ENCODE data around the gene ESPL1.

ESPL1 gene

GRCh38 chr12:53231671-53231920, 36.5 kb upstream of the ESPL1 start:
- DNase-seq (ENCODE audit: low read depth in 2 of 2): no peak

GRCh38 chr12:53231921-53232645, 36.0 kb upstream of the ESPL1 start, which contains the start of gene RARG:
TSS of gene RARG (minus strand) at chr12:53232209. CDS start at chr12:53227545, 4,664 bp downstream.
- no peak for DNase-seq (ENCODE audit: low read depth in 2 of 2)

GRCh38 chr12:53232646-53233461, 35.2 kb upstream of the ESPL1 start:
- no peak for DNase-seq (ENCODE audit: low read depth in 2 of 2)

- DNase-seq (ENCODE audit: low read depth in 2 of 2): no peak
Observed at GRCh38 chr12:53233671-53234121, 34.4 kb upstream of the ESPL1 start.

- no peak for DNase-seq (ENCODE audit: low read depth in 2 of 2)
Observed at GRCh38 chr12:53234271-53234914, 33.7 kb upstream of the ESPL1 start.

GRCh38 chr12:53235164-53235563, 32.9 kb upstream of the ESPL1 start:
- no peak for DNase-seq (ENCODE audit: low read depth in 2 of 2)

- no peak for DNase-seq (ENCODE audit: low read depth in 2 of 2)
Observed at GRCh38 chr12:53235742-53236442, 32.2 kb upstream of the ESPL1 start.

- DNase-seq (ENCODE audit: low read depth in 2 of 2): no peak
Observed at GRCh38 chr12:53236443-53237111, 31.5 kb upstream of the ESPL1 start.

GRCh38 chr12:53239643-53240258, 28.3 kb upstream of the ESPL1 start:
- DNase-seq (ENCODE audit: low read depth in 2 of 2): no peak

GRCh38 chr12:53241623-53242412, 26.3 kb upstream of the ESPL1 start:
- DNase-seq (ENCODE audit: low read depth in 2 of 2): no peak

GRCh38 chr12:53244337-53244736, 23.8 kb upstream of the ESPL1 start:
- DNase-seq (ENCODE audit: low read depth in 2 of 2): no peak

- DNase-seq (ENCODE audit: low read depth in 2 of 2): no peak
Observed at GRCh38 chr12:53245286-53245685, 22.8 kb upstream of the ESPL1 start.

- DNase-seq (ENCODE audit: low read depth in 2 of 2): peak in 1 of 2 experiments; percentile 43
Observed at GRCh38 chr12:53251477-53252348, 16.4 kb upstream of the ESPL1 start.

- no peak for DNase-seq (ENCODE audit: low read depth in 2 of 2)
Observed at GRCh38 chr12:53252349-53252916, 15.7 kb upstream of the ESPL1 start.

GRCh38 chr12:53253298-53253697, 14.8 kb upstream of the ESPL1 start:
- no peak for DNase-seq (ENCODE audit: low read depth in 2 of 2)

GRCh38 chr12:53254816-53255545, 13.1 kb upstream of the ESPL1 start:
- DNase-seq (ENCODE audit: low read depth in 2 of 2): no peak

- no peak for DNase-seq (ENCODE audit: low read depth in 2 of 2)
Observed at GRCh38 chr12:53255996-53256395, 12.1 kb upstream of the ESPL1 start.
